ENCODE results near the gene PCED1B. TPM values are rescaled to one million over a fixed set of nuclear protein-coding genes. Genes with fewer than 3 reads are reported as not detected.

PCED1B gene
- total and polyA plus RNA-seq, 2 donors (not counting 1 experiment from before 2014, with no cell fraction given) = 0.33 to 0.83 TPM

GRCh38 chr12:47141459-47141858, 62.0 kb downstream of the PCED1B start:
- Histone ChIP-seq H3K4me1 (ENCODE audit: control insufficient read depth, extremely low read depth, insufficient read depth, low read length) (no peaks in the 10 kb centered on the region), H3K27me3 (ENCODE audit: control insufficient read depth, insufficient read depth, low read length) (no peaks in the 10 kb centered on the region), H3K9ac (ENCODE audit: insufficient read depth, low read length) (no peak overlapping the region), H3K36me3 (ENCODE audit: control insufficient read depth, insufficient read depth, low read length) (no peaks in the 10 kb centered on the region), H3K27ac (ENCODE audit: insufficient read depth, low read length) (no peak overlapping the region), H2AFZ (ENCODE audit: low read length) (no peak overlapping the region), H3K4me2 (ENCODE audit: extremely low read depth, insufficient read depth, low read length) (no peak overlapping the region), H3K9me3 (ENCODE audit: control insufficient read depth, insufficient read depth, low read depth, low read length) (no peaks in the 10 kb centered on the region), H4K20me1 (ENCODE audit: control insufficient read depth, extremely low read depth, insufficient read depth, low read length) (no peaks in the 10 kb centered on the region), H3K79me2 (ENCODE audit: control insufficient read depth, insufficient read depth, low read length) (no peaks in the 10 kb centered on the region), H3K4me3 (replicated peaks in 1 of 4; ENCODE audit: control extremely low read depth in 1 of 4, insufficient read depth in 1 of 4, low read depth in 3 of 4, low read length in 4 of 4) (no peak overlapping the region)
- no peak for TF ChIP-seq EZH2 (IDR thresholded peaks at IDR 0.05; ENCODE audit: low read length, missing control alignments)
- TF ChIP-seq CTCF (conservative IDR thresholded peaks at IDR 0.05 in 1 of 2, IDR thresholded peaks at IDR 0.05 in 1 of 2; ENCODE audit: low read depth in 1 of 2, low read length in 2 of 2) = no peak
- DNase-seq (ENCODE audit: low read depth in 2 of 2) = no peak

GRCh38 chr12:47144769-47145168, 65.3 kb downstream of the PCED1B start:
- H3K4me2 ChIP-seq (ENCODE audit: extremely low read depth, insufficient read depth, low read length) = no peak overlapping the region
- no peaks in the 10 kb centered on the region for H3K79me2 ChIP-seq (ENCODE audit: control insufficient read depth, insufficient read depth, low read length)
- no peaks in the 10 kb centered on the region for H3K9me3 ChIP-seq (ENCODE audit: control insufficient read depth, insufficient read depth, low read depth, low read length)
- H3K9ac ChIP-seq (ENCODE audit: insufficient read depth, low read length) = no peak overlapping the region
- no peaks in the 10 kb centered on the region for H3K4me1 ChIP-seq (ENCODE audit: control insufficient read depth, extremely low read depth, insufficient read depth, low read length)
- no peaks in the 10 kb centered on the region for H4K20me1 ChIP-seq (ENCODE audit: control insufficient read depth, extremely low read depth, insufficient read depth, low read length)
- no peaks in the 10 kb centered on the region for H3K27me3 ChIP-seq (ENCODE audit: control insufficient read depth, insufficient read depth, low read length)
- no peak overlapping the region for H3K4me3 ChIP-seq (replicated peaks in 1 of 4; ENCODE audit: control extremely low read depth in 1 of 4, insufficient read depth in 1 of 4, low read depth in 3 of 4, low read length in 4 of 4)
- H3K36me3 ChIP-seq (ENCODE audit: control insufficient read depth, insufficient read depth, low read length) = no peaks in the 10 kb centered on the region
- peak in 1 of 2 donors; percentile 23 for DNase-seq (ENCODE audit: low read depth in 2 of 2)
- TF ChIP-seq CTCF (conservative IDR thresholded peaks at IDR 0.05 in 1 of 2, IDR thresholded peaks at IDR 0.05 in 1 of 2; ENCODE audit: low read depth in 1 of 2, low read length in 2 of 2) = no peak
- no peak overlapping the region for H2AFZ ChIP-seq (ENCODE audit: low read length)
- H3K27ac ChIP-seq (ENCODE audit: insufficient read depth, low read length) = no peak overlapping the region

- no peak for TF ChIP-seq CTCF (conservative IDR thresholded peaks at IDR 0.05 in 1 of 2, IDR thresholded peaks at IDR 0.05 in 1 of 2; ENCODE audit: low read depth in 1 of 2, low read length in 2 of 2)
- TF ChIP-seq EZH2 (IDR thresholded peaks at IDR 0.05; ENCODE audit: low read length, missing control alignments) = no peak
- H4K20me1 ChIP-seq (ENCODE audit: control insufficient read depth, extremely low read depth, insufficient read depth, low read length) = no peaks in the 10 kb centered on the region
- no peak for DNase-seq (ENCODE audit: low read depth in 2 of 2)
- no peak overlapping the region for H3K9ac ChIP-seq (ENCODE audit: insufficient read depth, low read length)
- H3K4me1 ChIP-seq (ENCODE audit: control insufficient read depth, extremely low read depth, insufficient read depth, low read length) = no peaks in the 10 kb centered on the region
- no peaks in the 10 kb centered on the region for H3K27me3 ChIP-seq (ENCODE audit: control insufficient read depth, insufficient read depth, low read length)
- no peaks in the 10 kb centered on the region for H3K79me2 ChIP-seq (ENCODE audit: control insufficient read depth, insufficient read depth, low read length)
- H3K27ac ChIP-seq (ENCODE audit: insufficient read depth, low read length) = no peak overlapping the region
- H2AFZ ChIP-seq (ENCODE audit: low read length) = no peak overlapping the region
- H3K4me2 ChIP-seq (ENCODE audit: extremely low read depth, insufficient read depth, low read length) = no peak overlapping the region
- no peaks in the 10 kb centered on the region for H3K9me3 ChIP-seq (ENCODE audit: control insufficient read depth, insufficient read depth, low read depth, low read length)
- H3K4me3 ChIP-seq (replicated peaks in 1 of 4; ENCODE audit: control extremely low read depth in 1 of 4, insufficient read depth in 1 of 4, low read depth in 3 of 4, low read length in 4 of 4) = no peak overlapping the region
- no peaks in the 10 kb centered on the region for H3K36me3 ChIP-seq (ENCODE audit: control insufficient read depth, insufficient read depth, low read length)
Measured at GRCh38 chr12:47145188-47145587, 65.8 kb downstream of the PCED1B start.

Data from fibroblast of lung (primary cell).